GM06990 (cell line): Measurements from ENCODE around the gene CACNA1D.

Experiments used
- DNase-seq: peaks from one replicate; pipeline ENCODE4 v3.0.0-alpha.2; 2011; ENCODE audit not compliant: insufficient read length; ENCODE audit errors: extremely low read depth
- H3K27me3 ChIP-seq: replicated peaks from 2 replicates; pipeline ENCODE4 v1.6.0; 2011; ENCODE audit warnings: low read length; ENCODE audit not compliant: control insufficient read depth, insufficient read depth
- H3K36me3 ChIP-seq: 2 replicates; pipeline ENCODE4 v1.5.1; 2011; ENCODE audit warnings: low read length; ENCODE audit not compliant: control insufficient read depth, insufficient read depth
- H3K4me3 ChIP-seq: replicated peaks from 2 replicates; pipeline ENCODE4 v1.5.1; 2011; ENCODE audit warnings: low read depth, mild to moderate bottlenecking, control low read depth, low read length
- CTCF ChIP-seq: IDR thresholded peaks from 2 replicates; pipeline ENCODE4 v1.5.1; 2011; ENCODE audit warnings: low read length, control low read depth, mild to moderate bottlenecking, inconsistent platforms; ENCODE audit not compliant: insufficient read depth, poor library complexity, severe bottlenecking

Gene CACNA1D

GRCh38 chr3:53503195-53503594 lies 8.8 kb downstream of the CACNA1D start:
- DNase-seq = no peak
- no peaks in the 10 kb centered on the region for H3K36me3 ChIP-seq
- 0 out of 2 replicates have a peak, but pooled peaks cover 2% of the 10 kb centered on the region for H3K27me3 ChIP-seq
- TF ChIP-seq CTCF = no peak
- H3K4me3 ChIP-seq = no peak overlapping the region

DNA sequence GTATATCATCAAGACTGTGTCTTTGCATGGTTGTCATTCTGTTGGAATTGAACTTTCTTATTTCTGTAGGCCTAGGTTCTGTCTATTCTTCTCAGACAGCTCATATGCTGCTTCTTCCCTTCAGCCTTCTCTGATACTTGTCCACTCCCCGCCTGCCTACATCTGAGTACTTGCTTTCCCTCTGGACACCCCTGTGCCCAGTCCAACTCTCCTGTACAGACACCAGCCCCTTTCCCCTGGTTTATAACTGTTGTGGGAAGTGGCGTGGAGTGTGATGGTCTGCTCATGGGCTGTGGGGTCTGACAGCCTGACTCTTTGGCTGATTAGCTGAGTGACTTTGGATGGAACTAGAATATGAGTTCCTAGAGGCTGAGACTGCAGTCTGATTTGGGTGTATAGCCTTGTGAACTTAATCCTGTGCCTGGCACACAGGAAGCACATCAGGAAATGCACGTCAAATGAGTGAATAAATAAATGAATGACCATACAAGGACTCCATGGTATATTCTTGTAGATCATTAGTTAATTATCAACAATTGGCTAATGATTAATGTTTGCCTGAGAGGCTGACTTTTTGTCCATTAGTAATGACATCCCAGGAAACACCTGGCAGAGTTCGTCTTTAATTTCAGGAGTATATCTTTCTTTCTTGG lies 11.8 kb downstream of the CACNA1D start:
- DNase-seq = no peak
- no peak for TF ChIP-seq CTCF
- Histone ChIP-seq H3K27me3 (no peaks in the 10 kb centered on the region; the same call in 1 of the 2 replicates), H3K36me3 (no peaks in the 10 kb centered on the region), H3K4me3 (no peak overlapping the region)

- Histone ChIP-seq H3K36me3 (no peaks in the 10 kb centered on the region), H3K4me3 (no peak overlapping the region), H3K27me3 (no peaks in the 10 kb centered on the region; the same call in 1 of the 2 replicates)
- no peak for TF ChIP-seq CTCF
- DNase-seq = no peak
These were observed 12.3 kb downstream of the CACNA1D start for GRCh38 chr3:53506763-53507145.

DNA sequence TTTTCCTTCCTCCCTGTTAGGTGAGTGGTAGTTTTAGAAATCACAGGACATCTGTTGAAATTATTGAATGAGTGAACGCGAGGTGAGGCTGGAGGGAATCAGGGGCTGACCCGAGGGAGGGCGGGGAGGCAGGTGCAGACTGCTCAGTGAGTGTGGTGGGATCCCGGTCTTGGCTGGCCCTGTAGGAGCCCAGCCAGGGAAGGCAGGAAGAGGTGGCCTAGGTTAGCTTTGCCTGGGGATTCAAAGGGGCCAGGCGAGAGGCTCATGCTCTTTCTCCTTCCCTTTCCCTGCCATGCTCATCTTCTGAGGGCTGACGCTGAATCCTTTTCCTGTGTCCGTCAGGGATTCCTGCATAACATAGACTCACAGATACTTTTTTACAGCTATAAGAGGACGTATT lies 15.1 kb downstream of the CACNA1D start:
- no peak for TF ChIP-seq CTCF
- no peaks in the 10 kb centered on the region; the same call in 1 of the 2 replicates for H3K27me3 ChIP-seq
- no peaks in the 10 kb centered on the region for H3K36me3 ChIP-seq
- H3K4me3 ChIP-seq = no peak overlapping the region
- DNase-seq = no peak

GRCh38 chr3:53510508-53510907 lies 16.1 kb downstream of the CACNA1D start:
- H3K4me3 ChIP-seq = no peak overlapping the region
- H3K27me3 ChIP-seq = no peaks in the 10 kb centered on the region; the same call in 1 of the 2 replicates
- TF ChIP-seq CTCF = no peak
- no peaks in the 10 kb centered on the region for H3K36me3 ChIP-seq
- DNase-seq = no peak

- Histone ChIP-seq H3K27me3 (no peaks in the 10 kb centered on the region; the same call in 1 of the 2 replicates), H3K4me3 (no peak overlapping the region), H3K36me3 (no peaks in the 10 kb centered on the region)
- DNase-seq = no peak
- no peak for TF ChIP-seq CTCF
These were observed 16.8 kb downstream of the CACNA1D start for GRCh38 chr3:53511246-53511645.
